ENCODE measurements around the gene CRTC2.

GRCh38 chr1:153939476-153939875 is 18.9 kb downstream of the CRTC2 start:
- TF ChIP-seq, protein P1, sequence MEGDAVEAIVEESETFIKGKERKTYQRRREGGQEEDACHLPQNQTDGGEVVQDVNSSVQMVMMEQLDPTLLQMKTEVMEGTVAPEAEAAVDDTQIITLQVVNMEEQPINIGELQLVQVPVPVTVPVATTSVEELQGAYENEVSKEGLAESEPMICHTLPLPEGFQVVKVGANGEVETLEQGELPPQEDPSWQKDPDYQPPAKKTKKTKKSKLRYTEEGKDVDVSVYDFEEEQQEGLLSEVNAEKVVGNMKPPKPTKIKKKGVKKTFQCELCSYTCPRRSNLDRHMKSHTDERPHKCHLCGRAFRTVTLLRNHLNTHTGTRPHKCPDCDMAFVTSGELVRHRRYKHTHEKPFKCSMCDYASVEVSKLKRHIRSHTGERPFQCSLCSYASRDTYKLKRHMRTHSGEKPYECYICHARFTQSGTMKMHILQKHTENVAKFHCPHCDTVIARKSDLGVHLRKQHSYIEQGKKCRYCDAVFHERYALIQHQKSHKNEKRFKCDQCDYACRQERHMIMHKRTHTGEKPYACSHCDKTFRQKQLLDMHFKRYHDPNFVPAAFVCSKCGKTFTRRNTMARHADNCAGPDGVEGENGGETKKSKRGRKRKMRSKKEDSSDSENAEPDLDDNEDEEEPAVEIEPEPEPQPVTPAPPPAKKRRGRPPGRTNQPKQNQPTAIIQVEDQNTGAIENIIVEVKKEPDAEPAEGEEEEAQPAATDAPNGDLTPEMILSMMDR (IDR thresholded peaks at IDR 0.05; ENCODE audit: low read depth, low read length): no peak
- TF ChIP-seq EZH2phosphoT487 (IDR thresholded peaks at IDR 0.05; ENCODE audit: low read depth): no peak
